Measurements from ENCODE around the gene CCDC93.

The CCDC93 gene

DNA sequence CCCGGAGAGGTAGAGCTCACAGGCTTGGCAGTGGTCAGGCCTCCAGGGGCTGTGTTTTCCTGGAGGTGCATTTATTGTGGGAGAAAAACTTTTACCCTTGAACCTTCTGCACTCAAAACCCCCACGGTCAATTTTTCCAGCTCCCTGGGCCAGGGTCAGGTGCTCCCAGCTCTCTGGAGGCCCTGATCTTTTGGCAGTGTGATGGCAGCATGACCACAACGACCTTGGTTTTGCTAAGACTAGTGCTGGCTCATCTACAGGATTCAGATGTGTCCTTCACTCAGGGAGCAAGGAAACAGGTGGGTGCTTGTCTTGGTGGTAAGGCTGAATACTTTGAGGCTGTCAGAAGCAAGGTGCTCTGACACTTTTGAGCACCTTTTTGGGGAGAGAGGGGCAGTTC lies 92.3 kb downstream of the CCDC93 start:
- in situ Hi-C loops (cut with MboI; ENCODE audit: low sequenced_read_pairs): no loop called here

DNA sequence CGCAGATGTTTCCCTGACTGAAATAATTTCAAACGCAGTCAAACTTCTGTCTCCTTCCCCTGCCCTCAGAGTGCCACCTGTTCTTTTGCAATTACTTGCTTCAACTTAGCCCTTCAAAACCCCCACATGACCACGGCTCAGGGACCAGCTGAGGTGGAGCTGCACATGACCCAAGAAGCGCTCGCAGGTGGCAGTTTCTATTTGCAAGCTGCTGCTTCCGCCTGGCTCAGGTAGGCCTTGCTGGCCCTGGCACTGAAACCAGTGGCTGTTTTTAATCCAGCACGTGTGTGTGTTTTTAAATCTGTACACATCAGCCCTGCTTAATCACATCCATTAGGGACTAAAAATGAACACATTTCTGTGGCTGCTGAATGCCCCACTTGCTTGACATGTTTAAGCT lies 95.3 kb downstream of the CCDC93 start:
- in situ Hi-C loops (cut with MboI; ENCODE audit: low sequenced_read_pairs): no loop called here

DNA sequence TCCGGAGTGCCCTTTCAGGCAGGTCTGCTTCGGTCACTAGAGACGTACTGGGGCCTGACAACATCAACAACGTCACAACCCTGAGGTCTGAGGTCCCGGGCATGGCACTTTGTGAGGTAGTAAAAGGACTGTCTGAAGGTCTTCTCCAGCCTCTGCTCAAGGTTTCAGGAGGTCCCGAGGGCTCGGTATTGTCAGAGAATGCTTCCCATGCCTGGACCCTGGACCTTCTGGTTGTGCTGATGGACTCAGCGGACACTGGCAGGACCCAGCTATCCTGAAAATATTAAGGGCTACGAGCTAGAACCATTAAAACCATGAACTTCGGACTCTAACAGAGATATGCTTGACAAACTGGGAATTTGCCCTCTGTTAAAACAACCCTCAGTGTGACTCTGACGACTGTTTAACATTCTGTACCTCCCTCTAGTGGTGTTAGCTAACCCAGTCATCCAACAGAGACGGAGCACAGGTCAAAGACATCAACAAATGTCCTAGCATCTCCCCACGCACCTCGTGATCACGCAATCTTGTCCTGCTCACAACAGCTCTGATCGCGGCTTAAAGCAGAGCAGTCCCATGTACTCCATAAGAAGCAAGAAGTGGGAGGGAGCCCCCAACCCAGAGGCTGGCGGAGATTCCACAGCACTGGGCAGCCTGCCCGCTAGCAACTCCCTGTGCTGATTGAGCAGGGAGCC lies 96.5 kb downstream of the CCDC93 start:
- in situ Hi-C loops (cut with MboI; ENCODE audit: low sequenced_read_pairs): no loop called here

DNA sequence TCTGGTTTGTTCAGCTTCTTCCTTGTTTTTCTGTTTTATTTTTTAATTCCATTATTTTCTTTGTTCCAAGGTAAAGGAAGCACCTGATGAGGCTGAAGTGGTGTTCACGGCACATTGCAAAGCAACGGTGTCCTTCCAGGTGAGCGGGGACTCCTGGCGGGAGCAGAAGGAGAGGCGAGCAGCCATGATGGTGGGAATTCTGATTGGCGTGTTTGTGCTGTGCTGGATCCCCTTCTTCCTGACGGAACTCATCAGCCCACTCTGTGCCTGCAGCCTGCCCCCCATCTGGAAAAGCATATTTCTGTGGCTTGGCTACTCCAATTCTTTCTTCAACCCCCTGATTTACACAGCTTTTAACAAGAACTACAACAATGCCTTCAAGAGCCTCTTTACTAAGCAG lies 110.9 kb downstream of the CCDC93 start:
- in situ Hi-C loops (cut with MboI; ENCODE audit: low sequenced_read_pairs): no loop called here

DNA sequence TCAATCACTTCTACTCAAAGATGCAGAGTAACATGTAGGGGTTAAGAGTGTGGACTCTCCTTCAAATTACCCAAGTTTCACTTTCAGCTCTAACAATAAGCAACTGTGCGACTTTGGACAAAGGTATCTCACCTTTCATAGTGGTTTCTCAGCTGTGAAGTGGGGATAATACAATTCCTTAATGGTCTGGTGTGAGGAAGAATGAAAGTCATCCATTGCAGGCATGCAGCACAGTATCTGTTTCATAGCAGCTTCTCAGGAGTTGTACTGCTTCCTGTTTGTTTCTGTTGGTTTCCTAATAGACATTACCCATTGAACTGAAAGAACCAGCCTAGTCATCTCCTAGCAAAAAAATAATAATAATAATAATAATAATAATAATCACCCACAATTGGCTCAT lies 125.0 kb downstream of the CCDC93 start:
- in situ Hi-C loops (cut with MboI; ENCODE audit: low sequenced_read_pairs): no loop called here

DNA sequence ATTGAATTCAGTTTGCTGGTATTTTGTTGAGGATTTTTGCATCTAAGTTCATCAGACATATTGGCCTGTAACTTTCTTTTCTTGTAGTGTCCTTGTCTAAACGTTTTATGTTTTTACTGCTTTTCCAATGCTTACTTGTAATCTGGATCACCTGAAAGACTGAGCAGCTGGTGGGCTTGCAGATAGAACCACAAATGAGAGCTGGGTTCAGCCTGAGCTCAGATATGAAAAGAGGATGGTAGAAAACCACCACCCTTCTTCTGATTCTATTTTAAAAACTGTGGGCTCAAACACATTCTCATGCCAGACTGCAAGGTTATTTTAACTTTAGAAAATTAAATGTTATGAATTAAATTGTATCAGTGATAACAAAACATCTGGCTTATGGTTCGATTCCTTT lies 128.6 kb downstream of the CCDC93 start:
- in situ Hi-C loops (cut with MboI; ENCODE audit: low sequenced_read_pairs): no loop called here

DNA sequence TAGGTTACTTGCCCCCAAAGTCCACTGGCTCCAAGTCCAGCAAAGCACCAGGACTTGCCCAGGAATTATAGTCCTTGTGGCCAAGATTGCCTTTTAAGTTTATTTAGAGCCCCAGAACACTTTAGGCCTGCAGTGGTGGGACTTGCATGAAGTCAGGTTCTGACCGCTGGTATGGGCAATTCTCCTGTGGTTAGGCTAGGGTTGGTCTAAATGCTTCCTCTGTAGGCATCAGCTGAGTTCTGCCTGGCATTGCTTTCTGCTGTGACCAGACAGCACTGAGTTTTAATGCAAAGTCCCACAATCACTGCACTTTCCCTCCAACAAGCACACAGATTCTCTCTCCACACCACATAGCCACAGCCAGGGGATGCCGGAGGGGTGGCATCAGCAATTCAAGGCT lies 134.9 kb downstream of the CCDC93 start:
- in situ Hi-C loops (cut with MboI; ENCODE audit: low sequenced_read_pairs): no loop called here

DNA sequence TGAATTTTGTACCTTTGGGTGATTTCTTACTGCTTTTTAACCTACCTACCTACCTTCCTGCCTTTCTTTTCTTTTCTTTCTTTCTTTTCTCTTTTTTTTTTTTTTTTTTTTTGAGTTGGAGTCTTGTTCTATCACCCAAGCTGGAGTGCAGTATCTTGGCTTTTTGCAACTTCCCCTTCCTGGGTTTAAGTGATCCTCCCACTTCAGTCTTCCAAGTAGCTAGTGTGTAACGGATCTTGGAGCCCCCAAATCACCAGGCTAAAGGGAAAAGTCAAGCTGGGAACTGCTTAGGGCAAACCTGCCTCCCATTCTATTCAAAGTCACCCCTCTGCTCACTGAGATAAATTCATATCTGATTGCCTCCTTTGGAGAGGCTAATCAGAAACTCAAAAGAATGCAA lies 138.1 kb downstream of the CCDC93 start:
- in situ Hi-C loops (cut with MboI; ENCODE audit: low sequenced_read_pairs): no loop called here
